Thymus (tissue), 11 donors: Measurements from ENCODE around the gene SH3PXD2A. TPM values are rescaled to one million over a fixed set of nuclear protein-coding genes. Genes with fewer than 3 reads are reported as not detected.
"Not testable (repeated sequence)": the region's sequence is repeated elsewhere in the genome, so short reads cannot be mapped to it uniquely, and the experiment has no call there.

Experiments
- DNase-seq, 9 donors: peaks; one replicate each; pipeline ENCODE4 v3.0.0-alpha.2; 2013; ENCODE audit warnings: low spot score in 9 of 9, low read depth in 6 of 9, missing footprints in 1 of 9
- H3K27ac ChIP-seq, 2 donors: one replicate each; pipeline ENCODE4 v1.5.1; 2013; ENCODE audit warnings: control low read depth in 1 of 2, low read depth in 1 of 2, low read length in 1 of 2, mild to moderate bottlenecking in 1 of 2, moderate library complexity in 1 of 2
- H3K27me3 ChIP-seq, 2 donors: one replicate each; pipeline ENCODE4 v1.5.1; 2013; ENCODE audit warnings: low read length in 1 of 2; ENCODE audit not compliant: control insufficient read depth in 2 of 2, insufficient read depth in 1 of 2
- H3K36me3 ChIP-seq, 2 donors: one replicate each; pipeline ENCODE4 v1.5.1; 2013; ENCODE audit warnings: low read length in 1 of 2, mild to moderate bottlenecking in 1 of 2, moderate library complexity in 1 of 2; ENCODE audit not compliant: control insufficient read depth in 2 of 2, insufficient read depth in 2 of 2
- H3K4me1 ChIP-seq, 2 donors: one replicate each; pipeline ENCODE4 v1.5.1; 2013; ENCODE audit warnings: low read length in 2 of 2; ENCODE audit not compliant: control insufficient read depth in 2 of 2, insufficient read depth in 2 of 2
- H3K4me3 ChIP-seq, 2 donors: one replicate each; pipeline ENCODE4 v1.5.1; 2013; ENCODE audit warnings: low read length in 2 of 2, control low read depth in 1 of 2, mild to moderate bottlenecking in 1 of 2
- H3K9me3 ChIP-seq, 2 donors: one replicate each; pipeline ENCODE4 v1.5.1; 2013; ENCODE audit warnings: low read length in 1 of 2, mild to moderate bottlenecking in 1 of 2; ENCODE audit not compliant: control insufficient read depth in 2 of 2, insufficient read depth in 1 of 2
- WGBS: extraction: QIAGEN DNeasy Blood & Tissue Kit; methylation state at CpG from one replicate; pipeline ENCODE4 v1.1.7; 2013; 5-methylcytosine and 5-hydroxymethylcytosine counted together
- polyA plus RNA-seq: library from polyadenylated mRNA; stranded (reverse); fragments of 200-250 nt; gene quantifications from one replicate; pipeline ENCODE4 v1.2.3, GENCODE V29; 2013
- total RNA-seq: library from RNA; stranded (reverse); fragments of 120-200 nt; gene quantifications from one replicate; pipeline ENCODE4 v1.2.4, GENCODE V29; 2013
- donor health status: healthy.

SH3PXD2A gene
- total and polyA plus RNA-seq, 2 donors: 3.8 to 9.5 TPM

DNA sequence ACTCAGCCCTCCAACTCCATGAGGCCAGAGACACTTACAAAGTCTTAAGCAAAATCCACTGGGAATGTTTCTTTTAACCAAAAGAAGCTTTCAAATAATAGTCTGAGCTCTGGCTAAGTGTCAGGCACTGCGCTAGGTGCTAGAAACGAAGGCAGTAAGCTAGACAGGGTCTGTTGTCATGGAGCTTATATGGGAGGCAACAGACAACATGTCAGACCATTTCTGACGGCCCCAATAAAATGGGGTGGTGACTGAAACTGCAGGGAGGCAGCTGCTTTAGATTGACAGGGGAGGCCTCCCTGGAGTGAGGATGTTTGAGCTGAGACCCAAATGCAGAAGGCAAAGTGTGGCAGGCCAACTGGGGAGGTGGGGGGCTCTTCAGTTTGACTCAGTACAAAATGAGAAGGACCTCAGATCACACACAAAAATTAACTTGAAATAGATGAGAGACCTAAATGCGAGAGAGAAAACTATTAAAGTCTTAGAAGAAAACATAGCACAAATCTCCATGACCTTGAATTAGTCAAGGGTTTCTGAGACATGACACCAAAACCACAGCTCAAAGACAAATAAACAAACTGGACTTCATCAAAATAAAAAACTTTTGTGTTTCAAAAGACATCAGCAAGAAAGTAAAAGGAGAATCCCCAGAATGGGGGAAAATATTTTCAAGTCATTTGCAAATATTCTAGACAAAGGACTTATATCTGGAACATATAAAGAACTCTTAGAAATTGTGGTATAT, 40.6 kb downstream of the SH3PXD2A start:
- Histone ChIP-seq H3K27ac (no peak overlapping the region), H3K4me1 (peaks cover 0 to 5% of the 10 kb centered on the region in 2 donors), H3K4me3 (no peak overlapping the region), H3K27me3 (peaks cover 0 to 5% of the 10 kb centered on the region in 2 donors), H3K36me3 (no peaks in the 10 kb centered on the region), H3K9me3 (no peaks in the 10 kb centered on the region)
- 98% methylated on average over 4 of the region's 4 CpGs for WGBS
- no peak for DNase-seq

DNA sequence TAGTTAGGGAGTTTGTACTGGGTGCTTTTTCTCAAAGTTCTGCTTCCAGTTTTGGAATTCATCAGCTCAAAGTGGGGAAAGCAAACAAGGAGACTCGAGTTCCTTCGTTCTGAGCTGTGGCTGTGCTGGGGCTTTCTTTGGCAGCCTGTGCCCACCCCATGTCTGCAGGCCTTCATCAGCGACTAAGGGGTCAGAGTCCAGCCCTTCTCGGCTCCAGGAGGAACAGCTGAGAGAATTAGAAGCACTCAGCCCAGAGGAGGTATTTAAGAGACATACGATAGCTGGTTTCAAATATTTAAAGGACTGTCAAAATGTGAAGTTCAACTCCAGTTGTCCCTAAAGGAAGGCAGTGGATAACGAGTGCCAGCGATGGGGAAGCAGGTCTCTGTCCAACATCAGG, 41.3 kb downstream of the SH3PXD2A start:
- no peak for DNase-seq
- H3K27ac ChIP-seq: no peak overlapping the region
- no peaks in the 10 kb centered on the region for H3K4me1 ChIP-seq
- WGBS: 93% methylated on average over 7 of the region's 7 CpGs
- H3K27me3 ChIP-seq: no peaks in the 10 kb centered on the region
- H3K4me3 ChIP-seq: no peak overlapping the region
- no peaks in the 10 kb centered on the region for H3K36me3 ChIP-seq
- no peaks in the 10 kb centered on the region for H3K9me3 ChIP-seq

DNA sequence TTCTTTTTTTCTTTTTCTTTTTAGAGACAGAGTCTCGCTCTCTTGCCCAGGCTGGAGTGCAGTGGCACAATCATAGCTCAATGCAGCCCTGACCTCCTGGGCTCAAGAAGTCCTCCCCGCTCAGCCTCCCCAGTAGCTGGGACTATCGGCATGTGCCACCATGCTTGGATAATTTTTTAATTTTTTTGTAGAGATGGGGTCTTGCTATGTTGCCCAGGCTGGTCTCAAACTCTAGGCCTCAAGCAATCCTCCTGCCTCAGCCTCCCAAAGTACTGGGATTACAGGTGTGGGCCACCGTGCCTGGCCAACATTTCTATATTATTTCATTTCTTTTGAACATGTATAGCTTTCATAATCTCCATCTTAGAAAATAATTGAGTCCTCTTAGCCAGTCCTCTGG, 42.1 kb downstream of the SH3PXD2A start:
- H3K27me3 ChIP-seq, H3K4me3 ChIP-seq, H3K27ac ChIP-seq, H3K4me1 ChIP-seq, H3K9me3 ChIP-seq, H3K36me3 ChIP-seq, DNase-seq: not testable (repeated sequence)
- 98% methylated on average over 4 of the region's 4 CpGs for WGBS

DNA sequence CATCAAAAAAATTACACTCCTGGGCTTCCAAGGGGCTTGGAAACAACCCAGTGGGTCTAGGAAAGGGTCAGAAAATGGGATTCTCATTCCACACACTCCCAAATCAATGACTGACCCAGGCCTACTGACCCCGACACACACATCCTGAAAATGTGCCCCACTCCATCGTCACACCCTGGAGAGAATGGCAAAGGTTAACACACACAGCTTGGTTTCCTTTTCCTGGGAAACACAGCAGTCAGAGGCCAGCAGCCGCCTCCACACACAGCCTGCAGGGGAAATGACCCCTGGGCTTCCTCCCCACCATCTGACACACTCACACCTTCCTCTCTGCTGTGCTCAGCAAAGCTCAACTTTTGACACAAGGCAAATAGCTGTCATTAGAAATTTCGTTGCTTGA, 42.9 kb downstream of the SH3PXD2A start:
- Histone ChIP-seq H3K9me3 (no peaks in the 10 kb centered on the region), H3K36me3 (no peaks in the 10 kb centered on the region), H3K27ac (no peak overlapping the region), H3K4me3 (no peak overlapping the region), H3K27me3 (no peaks in the 10 kb centered on the region), H3K4me1 (no peaks in the 10 kb centered on the region)
- DNase-seq: no peak
- 54% methylated on average over 4 of the region's 4 CpGs for WGBS

DNA sequence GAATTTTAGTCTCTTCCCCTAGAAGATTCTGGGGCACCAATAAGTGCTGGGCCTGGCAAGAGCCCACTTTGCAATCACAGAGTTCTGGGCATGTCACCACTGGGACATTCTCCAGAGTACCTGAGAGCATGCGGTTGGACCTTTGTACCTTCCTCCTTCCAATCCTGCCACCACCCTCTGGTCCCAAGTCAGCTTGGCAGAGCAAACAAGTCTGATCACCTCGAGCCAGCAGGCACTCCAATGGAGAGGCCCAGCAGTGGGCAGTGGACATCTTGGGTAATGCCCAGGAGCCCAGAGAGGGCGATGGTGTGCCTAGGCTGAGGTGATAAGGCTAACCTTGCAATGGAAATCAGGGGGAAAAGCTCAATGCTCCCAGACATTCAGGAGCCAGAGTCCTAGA, 43.4 kb downstream of the SH3PXD2A start:
- Histone ChIP-seq H3K4me3 (no peak overlapping the region), H3K36me3 (no peaks in the 10 kb centered on the region), H3K4me1 (peaks cover 0 to 4% of the 10 kb centered on the region in 2 donors), H3K27ac (no peak overlapping the region), H3K27me3 (no peaks in the 10 kb centered on the region), H3K9me3 (no peaks in the 10 kb centered on the region)
- 92% methylated on average over 3 of the region's 3 CpGs for WGBS
- DNase-seq: no peak

DNA sequence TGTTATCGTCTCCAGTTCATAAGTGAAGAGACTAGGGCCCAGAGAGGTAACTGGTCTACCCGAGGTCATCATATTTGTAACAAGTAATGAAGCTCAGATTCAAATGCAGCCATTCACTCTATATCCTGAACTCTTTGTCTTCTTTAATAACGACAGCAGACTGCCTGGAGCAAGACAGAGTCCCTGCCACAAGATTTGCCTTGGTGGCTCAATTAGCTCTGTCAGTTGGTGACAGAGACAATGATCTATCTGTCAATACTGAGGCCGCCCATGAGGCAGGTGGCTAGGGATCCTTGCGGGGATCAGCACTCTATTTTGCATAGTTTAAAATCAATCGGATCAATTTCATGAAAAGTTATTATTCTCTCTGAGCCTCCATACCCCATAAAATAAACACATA, 43.9 kb downstream of the SH3PXD2A start:
- H3K27me3 ChIP-seq: no peaks in the 10 kb centered on the region
- H3K4me1 ChIP-seq: peaks cover 0 to 5% of the 10 kb centered on the region in 2 donors
- H3K9me3 ChIP-seq: no peaks in the 10 kb centered on the region
- no peaks in the 10 kb centered on the region for H3K36me3 ChIP-seq
- DNase-seq: no peak
- H3K27ac ChIP-seq: no peak overlapping the region
- WGBS: 96% methylated on average over 6 of the region's 6 CpGs
- no peak overlapping the region for H3K4me3 ChIP-seq

DNA sequence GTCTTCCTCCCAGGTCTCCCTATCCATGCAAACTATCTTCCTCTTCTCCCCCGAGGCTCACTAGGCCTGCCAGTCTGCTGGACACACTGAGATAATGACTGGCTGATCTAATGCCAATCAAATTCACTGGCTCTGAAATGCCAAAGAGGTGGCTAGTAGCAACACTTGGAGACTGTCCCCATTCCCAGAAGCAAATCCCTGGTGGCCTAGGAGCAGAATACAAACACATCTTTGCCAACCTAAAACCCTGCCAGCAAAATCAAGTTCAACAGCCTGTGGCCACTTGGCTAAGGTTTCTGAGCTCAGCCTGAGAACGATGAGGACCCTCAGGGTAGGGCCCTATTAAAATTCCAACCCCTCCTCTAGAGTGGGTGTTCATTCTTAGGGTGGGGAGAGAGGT, 46.6 kb downstream of the SH3PXD2A start:
- Histone ChIP-seq H3K27me3 (no peaks in the 10 kb centered on the region), H3K36me3 (no peaks in the 10 kb centered on the region), H3K27ac (no peak overlapping the region), H3K4me3 (no peak overlapping the region), H3K9me3 (no peaks in the 10 kb centered on the region), H3K4me1 (peaks cover 0 to 5% of the 10 kb centered on the region in 2 donors)
- WGBS: 93% methylated on average over 2 of the region's 2 CpGs
- no peak for DNase-seq

DNA sequence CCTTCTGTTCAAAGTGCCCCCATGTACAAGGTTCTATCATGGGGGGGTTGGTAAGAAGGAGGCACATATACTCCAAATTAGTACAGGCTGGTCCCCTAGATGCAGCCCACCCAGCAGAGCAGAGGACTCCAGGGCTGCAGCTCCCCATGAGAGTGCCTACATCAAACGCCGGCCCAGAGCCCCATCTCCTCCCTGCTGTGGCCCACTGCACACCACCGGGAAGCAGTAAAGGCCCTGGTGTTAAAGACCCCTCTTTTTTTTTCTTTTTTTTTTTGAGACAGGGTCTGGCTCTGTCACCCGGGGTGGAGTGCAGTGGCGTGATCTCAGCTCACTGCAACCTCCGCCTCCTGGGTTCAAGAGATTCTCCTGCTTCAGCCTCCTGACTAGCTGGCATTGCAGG, 47.4 kb downstream of the SH3PXD2A start:
- Histone ChIP-seq H3K27me3 (no peaks in the 10 kb centered on the region), H3K9me3 (no peaks in the 10 kb centered on the region), H3K27ac (no peak overlapping the region), H3K4me1 (peaks cover 0 to 5% of the 10 kb centered on the region in 2 donors), H3K4me3 (no peak overlapping the region), H3K36me3 (no peaks in the 10 kb centered on the region)
- no peak for DNase-seq
- 96% methylated on average over 6 of the region's 6 CpGs for WGBS

DNA sequence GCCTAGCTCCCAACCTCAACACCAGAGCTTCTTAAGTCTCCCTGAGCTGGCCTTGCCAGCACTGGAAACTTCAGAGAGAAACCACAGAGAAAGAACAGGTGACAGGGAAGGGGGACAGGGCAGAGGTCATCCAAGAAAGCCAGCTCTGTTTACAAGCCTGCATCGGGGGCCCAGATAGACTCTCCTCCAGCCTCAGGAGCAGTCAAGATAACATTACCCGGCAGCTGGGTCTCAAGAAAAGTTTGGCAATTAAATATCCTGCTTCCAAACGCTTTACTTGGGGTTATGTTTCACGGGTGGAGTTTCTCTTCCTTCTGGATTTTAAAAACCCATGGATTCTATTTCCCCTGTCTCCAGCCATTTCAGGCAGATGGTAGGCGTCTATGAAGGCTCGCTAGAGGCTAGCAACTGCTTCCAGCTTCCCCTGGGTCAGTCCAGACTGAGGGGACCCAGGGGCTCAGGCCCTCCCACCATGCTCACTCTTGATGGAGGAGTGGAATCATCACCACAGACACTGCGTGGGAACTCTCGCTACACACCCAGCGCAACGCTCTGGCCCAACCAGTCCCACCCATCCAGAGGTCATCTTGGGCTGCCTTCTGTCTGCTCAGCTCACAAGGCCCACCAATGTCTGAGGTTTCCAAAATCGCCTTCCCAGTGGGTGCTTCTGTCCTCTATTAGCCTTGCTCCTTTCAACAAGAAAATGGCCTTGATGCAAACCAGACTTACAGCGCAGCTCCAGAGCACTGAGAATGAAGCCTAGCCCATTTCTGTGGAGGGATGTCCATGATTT, 48.8 kb downstream of the SH3PXD2A start:
- Histone ChIP-seq H3K27me3 (no peaks in the 10 kb centered on the region), H3K9me3 (no peaks in the 10 kb centered on the region), H3K36me3 (no peaks in the 10 kb centered on the region), H3K27ac (no peak overlapping the region), H3K4me3 (no peak overlapping the region), H3K4me1 (peaks cover 0 to 5% of the 10 kb centered on the region in 2 donors)
- WGBS: 94% methylated on average over 12 of the region's 12 CpGs
- DNase-seq: no peak
